DMS 273 (cell line): ENCODE data around the gene WIF1.

Experiments used
- DNase-seq: peaks from one replicate; lab custom pipeline; 2025; ENCODE audit not compliant: unreplicated experiment; lab: John Stamatoyannopoulos, UW

Gene WIF1

GRCh38 chr12:65121049-65121955, at the start of gene WIF1:
Gene WIF1 (minus strand): TSS chr12:65121305. CDS start chr12:65121191, 114 bp downstream.
- DNase-seq = peak; percentile 57

- DNase-seq = peak; percentile 74
These were observed 49.2 kb upstream of the WIF1 start for GRCh38 chr12:65170209-65170881.

GRCh38 chr12:65169320-65170208, 48.5 kb upstream of the WIF1 start, which contains the start of gene LEMD3:
Gene LEMD3 (plus strand): TSS chr12:65169583. CDS start chr12:65169597, 14 bp downstream.
- peak; percentile 95 for DNase-seq

GRCh38 chr12:65168681-65169319, 47.7 kb upstream of the WIF1 start:
- no peak for DNase-seq

- no peak for DNase-seq
These were observed 43.7 kb upstream of the WIF1 start for GRCh38 chr12:65164774-65165173.

GRCh38 chr12:65164244-65164643, 43.1 kb upstream of the WIF1 start:
- DNase-seq = no peak

GRCh38 chr12:65162609-65163008, 41.5 kb upstream of the WIF1 start:
- DNase-seq = no peak

GRCh38 chr12:65157091-65157490, 36.0 kb upstream of the WIF1 start:
- DNase-seq = no peak

- DNase-seq = no peak
These were observed 35.3 kb upstream of the WIF1 start for GRCh38 chr12:65156366-65156841.

GRCh38 chr12:65155784-65156183, 34.7 kb upstream of the WIF1 start:
- no peak for DNase-seq

GRCh38 chr12:65152596-65152995, 31.5 kb upstream of the WIF1 start:
- DNase-seq = no peak

- DNase-seq = no peak
These were observed 30.9 kb upstream of the WIF1 start for GRCh38 chr12:65152012-65152411.

GRCh38 chr12:65147312-65147905, 26.3 kb upstream of the WIF1 start:
- DNase-seq = no peak

- DNase-seq = no peak
These were observed 19.6 kb upstream of the WIF1 start for GRCh38 chr12:65140738-65141137.

GRCh38 chr12:65139389-65139788, 18.3 kb upstream of the WIF1 start:
- DNase-seq = no peak

GRCh38 chr12:65133879-65134278, 12.8 kb upstream of the WIF1 start:
- no peak for DNase-seq

- no peak for DNase-seq
These were observed 5.4 kb upstream of the WIF1 start for GRCh38 chr12:65126482-65126881.

- no peak for DNase-seq
These were observed 4.9 kb upstream of the WIF1 start for GRCh38 chr12:65125975-65126374.

GRCh38 chr12:65125247-65125646, 4.1 kb upstream of the WIF1 start:
- no peak for DNase-seq

GRCh38 chr12:65123435-65124063, 2.4 kb upstream of the WIF1 start:
- DNase-seq = peak; percentile 62
